ENCODE results near the gene GNAQ.

Gene GNAQ

DNA sequence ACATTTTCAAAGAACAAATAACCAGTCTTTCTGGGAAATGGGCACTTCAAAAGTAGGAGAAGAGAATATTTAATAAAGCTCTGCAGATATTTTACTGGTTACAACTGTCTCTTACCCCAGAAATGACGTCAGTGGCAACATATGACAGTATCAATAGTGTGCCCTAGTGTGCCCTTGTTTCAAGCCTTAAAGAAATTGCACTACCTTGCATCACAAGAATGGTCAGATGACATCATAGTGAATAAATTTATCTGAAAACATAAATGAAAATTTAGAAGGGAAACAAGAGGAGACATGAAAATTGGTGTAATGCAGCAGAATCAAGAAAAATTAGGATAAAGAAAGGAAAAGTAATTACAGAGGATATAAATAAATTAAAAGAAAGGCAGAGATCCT lies 176.7 kb downstream of the GNAQ start:
- TF ChIP-seq ZFX (IDR thresholded peaks at IDR 0.05; ENCODE audit: borderline replicate concordance): no peak
- TF ChIP-seq, protein P1, sequence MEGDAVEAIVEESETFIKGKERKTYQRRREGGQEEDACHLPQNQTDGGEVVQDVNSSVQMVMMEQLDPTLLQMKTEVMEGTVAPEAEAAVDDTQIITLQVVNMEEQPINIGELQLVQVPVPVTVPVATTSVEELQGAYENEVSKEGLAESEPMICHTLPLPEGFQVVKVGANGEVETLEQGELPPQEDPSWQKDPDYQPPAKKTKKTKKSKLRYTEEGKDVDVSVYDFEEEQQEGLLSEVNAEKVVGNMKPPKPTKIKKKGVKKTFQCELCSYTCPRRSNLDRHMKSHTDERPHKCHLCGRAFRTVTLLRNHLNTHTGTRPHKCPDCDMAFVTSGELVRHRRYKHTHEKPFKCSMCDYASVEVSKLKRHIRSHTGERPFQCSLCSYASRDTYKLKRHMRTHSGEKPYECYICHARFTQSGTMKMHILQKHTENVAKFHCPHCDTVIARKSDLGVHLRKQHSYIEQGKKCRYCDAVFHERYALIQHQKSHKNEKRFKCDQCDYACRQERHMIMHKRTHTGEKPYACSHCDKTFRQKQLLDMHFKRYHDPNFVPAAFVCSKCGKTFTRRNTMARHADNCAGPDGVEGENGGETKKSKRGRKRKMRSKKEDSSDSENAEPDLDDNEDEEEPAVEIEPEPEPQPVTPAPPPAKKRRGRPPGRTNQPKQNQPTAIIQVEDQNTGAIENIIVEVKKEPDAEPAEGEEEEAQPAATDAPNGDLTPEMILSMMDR (IDR thresholded peaks at IDR 0.05): no peak
- H3K27ac ChIP-seq: no peak overlapping the region

DNA sequence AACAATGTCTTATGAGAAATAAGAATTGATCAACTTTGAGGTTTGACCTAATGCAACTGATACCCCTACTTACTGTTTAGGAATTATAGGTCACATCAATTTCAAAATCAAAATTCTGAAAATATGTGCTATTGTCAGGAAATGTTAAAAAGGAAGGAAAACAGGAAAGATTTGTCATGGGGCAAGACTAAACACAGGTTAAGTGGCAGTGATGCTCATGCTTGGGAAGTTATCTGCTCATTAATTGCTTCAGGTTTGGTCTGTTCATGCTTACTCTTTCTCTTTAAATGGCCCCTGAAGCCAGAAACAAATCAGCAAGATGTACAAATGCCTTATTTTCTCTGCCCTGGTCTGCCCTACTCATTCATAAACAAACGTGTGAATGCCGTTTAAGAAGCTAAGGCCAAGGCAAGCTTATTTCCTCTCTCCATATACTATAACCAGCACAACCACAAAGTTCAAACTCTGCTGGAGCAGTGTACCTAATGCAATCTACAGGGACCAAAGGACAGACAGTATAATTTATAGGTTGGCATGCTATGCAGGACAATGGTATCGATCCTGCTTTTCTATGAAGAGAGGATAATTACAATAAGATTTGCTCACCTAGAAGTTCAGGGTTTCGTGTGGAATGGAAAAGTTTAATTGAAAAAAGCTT lies 177.2 kb downstream of the GNAQ start:
- TF ChIP-seq, protein P1 (IDR thresholded peaks at IDR 0.05): no peak
- no peak for TF ChIP-seq ZFX (IDR thresholded peaks at IDR 0.05; ENCODE audit: borderline replicate concordance)
- H3K27ac ChIP-seq: no peak overlapping the region

GRCh38 chr9:77853716-77854115 lies 177.9 kb downstream of the GNAQ start:
- TF ChIP-seq, protein P1 (IDR thresholded peaks at IDR 0.05): no peak
- TF ChIP-seq ZFX (IDR thresholded peaks at IDR 0.05; ENCODE audit: borderline replicate concordance): no peak
- H3K27ac ChIP-seq: no peak overlapping the region

DNA sequence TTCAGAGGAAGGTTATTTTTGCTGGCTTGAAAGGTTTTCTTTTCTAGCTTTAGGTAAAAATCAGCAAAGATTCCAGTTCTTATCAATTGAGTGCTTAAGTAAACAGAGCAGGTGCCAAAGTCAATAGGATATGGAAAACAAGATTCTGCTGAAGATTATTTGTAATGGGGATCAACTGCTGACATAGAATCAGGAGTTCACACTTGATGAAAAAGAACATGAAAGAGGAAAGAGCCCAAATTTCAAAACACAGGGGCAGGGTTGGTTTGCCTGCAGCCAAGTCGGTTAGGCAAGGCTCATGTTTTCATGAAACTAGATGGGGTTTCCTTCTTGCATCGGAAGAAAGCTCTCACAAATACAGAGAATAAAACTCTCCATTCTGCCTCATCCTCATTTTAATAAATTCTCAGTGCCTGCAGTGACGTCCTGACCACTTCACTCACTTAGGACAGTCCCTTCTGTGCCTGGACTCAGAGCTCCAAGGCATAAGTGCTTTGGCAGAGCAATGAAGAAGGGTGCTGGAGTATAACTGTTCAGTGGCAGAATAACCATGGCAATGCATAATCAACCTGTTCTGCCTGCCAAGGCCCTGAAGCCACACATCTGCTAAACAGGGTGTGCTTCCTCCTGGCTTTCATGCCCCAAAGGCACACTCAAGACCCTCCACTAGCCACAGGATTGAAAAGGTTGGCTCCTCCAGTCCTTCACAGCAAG lies 179.6 kb downstream of the GNAQ start:
- no peak for TF ChIP-seq ZFX (IDR thresholded peaks at IDR 0.05; ENCODE audit: borderline replicate concordance)
- TF ChIP-seq, protein P1 (IDR thresholded peaks at IDR 0.05): no peak

GRCh38 chr9:77848897-77849296 lies 182.7 kb downstream of the GNAQ start:
- TF ChIP-seq, protein P1 (IDR thresholded peaks at IDR 0.05): no peak
- TF ChIP-seq ZFX (IDR thresholded peaks at IDR 0.05; ENCODE audit: borderline replicate concordance): no peak
- H3K27ac ChIP-seq: no peak overlapping the region

More for the DNA sequence above, 179.6 kb downstream of the GNAQ start:
- H3K27ac ChIP-seq: no peak overlapping the region

DNA sequence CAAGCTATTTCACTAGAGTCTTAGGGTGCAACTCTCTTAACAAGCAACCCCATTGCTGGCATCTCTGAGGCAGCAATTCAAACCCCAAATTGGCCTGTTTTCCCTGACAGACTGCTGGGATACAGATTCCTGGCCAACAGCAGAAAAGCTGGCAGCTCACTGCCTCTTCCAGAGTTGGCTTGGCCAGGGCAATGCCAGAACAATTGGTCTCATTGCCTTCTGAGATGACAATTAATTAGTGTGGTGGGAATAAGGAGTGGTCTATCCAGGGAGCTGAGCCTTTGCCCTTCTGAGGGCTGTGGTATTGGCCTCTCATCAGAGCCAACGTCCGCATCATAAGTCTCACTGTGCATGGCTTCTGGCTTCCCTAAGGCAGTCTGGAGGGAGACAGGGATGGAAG lies 183.2 kb downstream of the GNAQ start:
- H3K27ac ChIP-seq: no peak overlapping the region
- TF ChIP-seq, protein P1 (IDR thresholded peaks at IDR 0.05): no peak
- TF ChIP-seq ZFX (IDR thresholded peaks at IDR 0.05; ENCODE audit: borderline replicate concordance): no peak

- TF ChIP-seq, protein P1 (IDR thresholded peaks at IDR 0.05): no peak
- TF ChIP-seq ZFX (IDR thresholded peaks at IDR 0.05; ENCODE audit: borderline replicate concordance): no peak
- H3K27ac ChIP-seq: no peak overlapping the region
Measured at GRCh38 chr9:77847626-77848025, 184.0 kb downstream of the GNAQ start.

All from 22Rv1 (cell line).